Measurements from ENCODE around the gene CWC27.
A peak's percentile ranks its signal among the peaks of the same experiment; 100 is the strongest.
"Not testable (repeated sequence)": the region's sequence is repeated elsewhere in the genome, so short reads cannot be mapped to it uniquely, and the experiment has no call there.

CWC27 gene

GRCh38 chr5:64923151-64923685 is 154.5 kb downstream of the CWC27 start:
- DNase-seq (ENCODE audit: low spot score) = no peak

- no peak for DNase-seq (ENCODE audit: low spot score)
These were observed 156.4 kb downstream of the CWC27 start for GRCh38 chr5:64925123-64925522.

- DNase-seq (ENCODE audit: low spot score) = no peak
These were observed 161.1 kb downstream of the CWC27 start for GRCh38 chr5:64929833-64930232.

GRCh38 chr5:64930672-64931318 is 162.1 kb downstream of the CWC27 start:
- DNase-seq (ENCODE audit: low spot score) = no peak

GRCh38 chr5:64939422-64939771 is 170.7 kb downstream of the CWC27 start:
- DNase-seq (ENCODE audit: low spot score) = not testable (repeated sequence)

GRCh38 chr5:64939772-64940510 is 171.2 kb downstream of the CWC27 start:
- no peak for DNase-seq (ENCODE audit: low spot score)

- no peak for DNase-seq (ENCODE audit: low spot score)
These were observed 173.7 kb downstream of the CWC27 start for GRCh38 chr5:64942460-64942859.

- no peak for DNase-seq (ENCODE audit: low spot score)
These were observed 176.1 kb downstream of the CWC27 start for GRCh38 chr5:64944868-64945267.

GRCh38 chr5:64947031-64947430 is 178.3 kb downstream of the CWC27 start:
- DNase-seq (ENCODE audit: low spot score) = no peak

GRCh38 chr5:64947801-64948200 is 179.1 kb downstream of the CWC27 start:
- DNase-seq (ENCODE audit: low spot score) = no peak

GRCh38 chr5:64949331-64949730 is 180.6 kb downstream of the CWC27 start:
- DNase-seq (ENCODE audit: low spot score) = no peak

GRCh38 chr5:64952951-64953673 is 184.4 kb downstream of the CWC27 start:
- no peak for DNase-seq (ENCODE audit: low spot score)

GRCh38 chr5:64954518-64954917 is 185.8 kb downstream of the CWC27 start:
- no peak for DNase-seq (ENCODE audit: low spot score)

GRCh38 chr5:64958757-64959391 is 190.1 kb downstream of the CWC27 start:
- DNase-seq (ENCODE audit: low spot score) = peak; percentile 70

GRCh38 chr5:64963278-64963677 is 194.5 kb downstream of the CWC27 start:
- DNase-seq (ENCODE audit: low spot score) = no peak

- no peak for DNase-seq (ENCODE audit: low spot score)
These were observed 199.9 kb downstream of the CWC27 start for GRCh38 chr5:64968591-64969110.

- DNase-seq (ENCODE audit: low spot score) = no peak
These were observed 200.8 kb downstream of the CWC27 start for GRCh38 chr5:64969578-64969977.

- no peak for DNase-seq (ENCODE audit: low spot score)
These were observed 202.8 kb downstream of the CWC27 start for GRCh38 chr5:64971513-64971912.

- DNase-seq (ENCODE audit: low spot score) = no peak
These were observed 203.3 kb downstream of the CWC27 start for GRCh38 chr5:64971990-64972389.

- DNase-seq (ENCODE audit: low spot score) = no peak
These were observed 203.9 kb downstream of the CWC27 start for GRCh38 chr5:64972591-64972990.

GRCh38 chr5:64973215-64973614 is 204.5 kb downstream of the CWC27 start:
- no peak for DNase-seq (ENCODE audit: low spot score)

GRCh38 chr5:64977779-64978178 is 209.0 kb downstream of the CWC27 start:
- DNase-seq (ENCODE audit: low spot score) = peak; percentile 8
